ENCODE data around the gene TP53. TPM values are rescaled to one million over a fixed set of nuclear protein-coding genes. Genes with fewer than 3 reads are reported as not detected.

TP53 gene
- total RNA-seq, 6 experiments from 2014 or later, result 68.1 to 84.3 (median 75.4) TPM

DNA sequence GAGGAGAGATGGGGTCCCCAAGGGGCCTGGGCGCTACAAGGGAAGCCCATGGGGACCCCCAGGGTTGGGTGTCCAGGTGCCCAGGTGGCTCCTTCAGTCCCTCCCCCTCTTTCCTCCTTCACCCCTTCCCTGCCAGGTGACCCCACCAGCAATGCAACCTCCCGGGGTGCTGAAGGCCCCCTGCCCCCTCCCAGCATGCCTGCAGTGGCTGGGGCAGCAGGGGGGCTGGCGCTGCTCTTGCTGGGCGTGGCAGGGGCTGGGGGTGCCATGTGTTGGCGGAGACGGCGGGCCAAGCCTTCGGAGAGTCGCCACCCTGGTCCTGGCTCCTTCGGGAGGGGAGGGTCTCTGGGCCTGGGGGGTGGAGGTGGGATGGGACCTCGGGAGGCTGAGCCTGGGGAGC, 21.7 kb upstream of the TP53 start:
- Mint-ChIP-seq H3K27me3 (ENCODE audit: insufficient read depth) (peaks cover 48% of the 10 kb centered on the region), H3K36me3 (ENCODE audit: low read depth) (no peaks in the 10 kb centered on the region), H3K4me3 (no peak overlapping the region), H3K27ac (no peak overlapping the region), H3K9me3 (no peaks in the 10 kb centered on the region), H3K4me1 (ENCODE audit: low read depth) (peaks cover 20% of the 10 kb centered on the region)
- no peak for TF ChIP-seq CTCF (IDR thresholded peaks at IDR 0.05)
- no peak for DNase-seq

DNA sequence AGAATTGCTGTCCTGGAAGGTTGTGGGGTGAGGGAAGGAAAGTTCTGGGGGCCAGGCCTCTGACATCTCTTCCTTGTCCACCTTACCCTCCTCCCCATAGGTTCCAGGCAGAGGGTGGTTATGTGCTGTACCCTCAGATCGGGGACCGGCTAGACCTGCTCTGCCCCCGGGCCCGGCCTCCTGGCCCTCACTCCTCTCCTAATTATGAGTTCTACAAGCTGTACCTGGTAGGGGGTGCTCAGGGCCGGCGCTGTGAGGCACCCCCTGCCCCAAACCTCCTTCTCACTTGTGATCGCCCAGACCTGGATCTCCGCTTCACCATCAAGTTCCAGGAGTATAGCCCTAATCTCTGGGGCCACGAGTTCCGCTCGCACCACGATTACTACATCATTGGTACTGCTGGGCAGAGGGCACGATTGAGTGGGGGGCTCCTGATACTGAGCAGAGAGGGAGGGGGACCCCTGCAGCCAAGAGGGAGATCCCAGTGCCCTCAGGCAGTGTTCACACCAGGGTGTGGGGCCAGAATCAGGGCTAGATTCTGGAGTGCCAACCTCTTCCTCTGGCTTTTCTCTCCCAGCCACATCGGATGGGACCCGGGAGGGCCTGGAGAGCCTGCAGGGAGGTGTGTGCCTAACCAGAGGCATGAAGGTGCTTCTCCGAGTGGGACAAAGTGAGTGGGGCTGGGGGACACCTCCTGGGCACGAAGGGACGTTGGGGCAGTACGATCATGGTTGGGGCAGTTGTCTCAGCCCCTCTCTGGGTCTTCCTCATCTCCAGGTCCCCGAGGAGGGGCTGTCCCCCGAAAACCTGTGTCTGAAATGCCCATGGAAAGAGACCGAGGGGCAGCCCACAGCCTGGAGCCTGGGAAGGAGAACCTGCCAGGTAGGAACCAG, 20.8 kb upstream of the TP53 start:
- Mint-ChIP-seq H3K4me3 (no peak overlapping the region), H3K27me3 (ENCODE audit: insufficient read depth) (peaks cover 46% of the 10 kb centered on the region), H3K27ac (no peak overlapping the region), H3K36me3 (ENCODE audit: low read depth) (no peaks in the 10 kb centered on the region; the same call in 1 of the 2 replicates), H3K9me3 (no peaks in the 10 kb centered on the region), H3K4me1 (ENCODE audit: low read depth) (peaks cover 27% of the 10 kb centered on the region)
- DNase-seq, result no peak
- no peak for TF ChIP-seq CTCF (IDR thresholded peaks at IDR 0.05)

DNA sequence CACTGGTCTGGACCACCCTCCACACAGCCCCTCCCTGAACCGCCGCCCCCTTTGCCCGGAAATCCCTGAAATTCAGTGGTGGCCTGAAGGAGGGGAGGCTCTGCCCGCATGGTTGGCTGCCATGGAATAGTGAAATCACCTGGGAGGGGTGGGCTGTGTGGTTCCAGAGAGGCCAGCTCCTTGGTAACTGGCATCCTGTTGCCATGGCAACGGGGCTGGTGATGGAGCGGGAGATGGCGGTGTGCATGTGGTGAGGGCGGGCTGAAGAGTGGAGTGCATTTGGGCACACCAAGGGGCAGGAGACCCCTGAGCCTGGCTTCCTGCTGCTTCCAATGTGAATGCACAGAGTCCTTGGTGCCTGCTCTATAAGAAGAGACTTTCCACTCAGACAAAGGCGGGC, 20.2 kb upstream of the TP53 start:
- peaks cover 4% of the 10 kb centered on the region; the same call in 1 of the 2 replicates for H3K36me3 Mint-ChIP-seq (ENCODE audit: low read depth)
- H3K4me3 Mint-ChIP-seq, result no peak overlapping the region
- H3K4me1 Mint-ChIP-seq (ENCODE audit: low read depth), result peaks cover 27% of the 10 kb centered on the region
- TF ChIP-seq CTCF (IDR thresholded peaks at IDR 0.05), result no peak
- no peak for DNase-seq
- peaks cover 40% of the 10 kb centered on the region for H3K27me3 Mint-ChIP-seq (ENCODE audit: insufficient read depth)
- H3K9me3 Mint-ChIP-seq, result no peaks in the 10 kb centered on the region
- H3K27ac Mint-ChIP-seq, result no peak overlapping the region

DNA sequence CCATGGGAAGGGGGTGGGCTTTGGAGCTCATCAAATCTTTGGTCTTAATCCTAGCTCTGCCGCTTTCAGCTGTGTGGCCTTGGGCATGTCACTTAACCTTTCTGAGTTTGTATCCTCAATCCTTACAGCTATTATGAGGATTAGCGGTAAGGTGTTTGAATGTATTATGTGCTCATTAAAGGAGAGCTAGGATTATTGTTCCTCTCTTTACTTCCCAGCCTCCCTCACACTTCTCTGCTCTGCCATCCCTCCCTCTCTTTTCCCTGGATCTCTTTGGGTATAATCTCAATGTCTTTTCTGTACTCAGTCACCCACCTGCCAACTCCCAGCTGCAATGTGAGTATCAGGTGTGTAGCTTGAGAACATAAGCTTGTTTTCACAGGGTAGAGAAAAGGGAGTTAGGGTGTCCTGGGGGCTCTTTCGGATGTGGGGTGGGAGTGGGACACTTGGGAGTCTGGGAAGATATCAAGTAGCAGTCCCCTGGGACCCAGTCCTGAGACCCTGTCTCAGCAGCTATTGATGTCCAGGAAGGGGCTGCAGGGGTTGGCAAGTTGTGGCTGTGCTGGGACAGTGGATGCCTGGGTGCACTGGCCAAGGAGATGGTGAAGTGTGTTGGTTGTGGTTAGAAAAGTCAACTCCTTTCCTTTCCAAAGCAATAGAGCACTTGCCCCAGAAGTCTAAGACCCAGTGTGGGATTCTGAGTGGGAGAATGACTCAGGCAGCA, 19.5 kb upstream of the TP53 start:
- no peak for TF ChIP-seq CTCF (IDR thresholded peaks at IDR 0.05)
- Mint-ChIP-seq H3K36me3 (ENCODE audit: low read depth) (peaks cover 4% of the 10 kb centered on the region; the same call in 1 of the 2 replicates), H3K27ac (no peak overlapping the region), H3K27me3 (ENCODE audit: insufficient read depth) (peaks cover 39% of the 10 kb centered on the region), H3K4me3 (no peak overlapping the region), H3K9me3 (no peaks in the 10 kb centered on the region), H3K4me1 (ENCODE audit: low read depth) (peaks cover 27% of the 10 kb centered on the region)
- no peak for DNase-seq

- DNase-seq, result no peak
- Mint-ChIP-seq H3K9me3 (no peaks in the 10 kb centered on the region), H3K36me3 (ENCODE audit: low read depth) (peaks cover 6% of the 10 kb centered on the region), H3K27ac (no peak overlapping the region), H3K4me1 (ENCODE audit: low read depth) (peaks cover 26% of the 10 kb centered on the region), H3K27me3 (ENCODE audit: insufficient read depth) (peaks cover 35% of the 10 kb centered on the region), H3K4me3 (peak overlapping the region; percentile 3; the same call in 1 of the 2 replicates)
- TF ChIP-seq CTCF (IDR thresholded peaks at IDR 0.05), result no peak
Observed at GRCh38 chr17:7705269-7706255, 18.3 kb upstream of the TP53 start.
